Measurements from ENCODE around the gene RAPGEFL1. TPM values are rescaled to one million over a fixed set of nuclear protein-coding genes. Genes with fewer than 3 reads are reported as not detected.
"Not testable (repeated sequence)": the region's sequence is repeated elsewhere in the genome, so short reads cannot be mapped to it uniquely, and the experiment has no call there.

Gene RAPGEFL1, protein sequence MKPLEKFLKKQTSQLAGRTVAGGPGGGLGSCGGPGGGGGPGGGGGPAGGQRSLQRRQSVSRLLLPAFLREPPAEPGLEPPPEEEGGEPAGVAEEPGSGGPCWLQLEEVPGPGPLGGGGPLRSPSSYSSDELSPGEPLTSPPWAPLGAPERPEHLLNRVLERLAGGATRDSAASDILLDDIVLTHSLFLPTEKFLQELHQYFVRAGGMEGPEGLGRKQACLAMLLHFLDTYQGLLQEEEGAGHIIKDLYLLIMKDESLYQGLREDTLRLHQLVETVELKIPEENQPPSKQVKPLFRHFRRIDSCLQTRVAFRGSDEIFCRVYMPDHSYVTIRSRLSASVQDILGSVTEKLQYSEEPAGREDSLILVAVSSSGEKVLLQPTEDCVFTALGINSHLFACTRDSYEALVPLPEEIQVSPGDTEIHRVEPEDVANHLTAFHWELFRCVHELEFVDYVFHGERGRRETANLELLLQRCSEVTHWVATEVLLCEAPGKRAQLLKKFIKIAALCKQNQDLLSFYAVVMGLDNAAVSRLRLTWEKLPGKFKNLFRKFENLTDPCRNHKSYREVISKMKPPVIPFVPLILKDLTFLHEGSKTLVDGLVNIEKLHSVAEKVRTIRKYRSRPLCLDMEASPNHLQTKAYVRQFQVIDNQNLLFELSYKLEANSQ
- total RNA-seq, result 1 to 10 TPM; 4.0 to 5.1 TPM

DNA sequence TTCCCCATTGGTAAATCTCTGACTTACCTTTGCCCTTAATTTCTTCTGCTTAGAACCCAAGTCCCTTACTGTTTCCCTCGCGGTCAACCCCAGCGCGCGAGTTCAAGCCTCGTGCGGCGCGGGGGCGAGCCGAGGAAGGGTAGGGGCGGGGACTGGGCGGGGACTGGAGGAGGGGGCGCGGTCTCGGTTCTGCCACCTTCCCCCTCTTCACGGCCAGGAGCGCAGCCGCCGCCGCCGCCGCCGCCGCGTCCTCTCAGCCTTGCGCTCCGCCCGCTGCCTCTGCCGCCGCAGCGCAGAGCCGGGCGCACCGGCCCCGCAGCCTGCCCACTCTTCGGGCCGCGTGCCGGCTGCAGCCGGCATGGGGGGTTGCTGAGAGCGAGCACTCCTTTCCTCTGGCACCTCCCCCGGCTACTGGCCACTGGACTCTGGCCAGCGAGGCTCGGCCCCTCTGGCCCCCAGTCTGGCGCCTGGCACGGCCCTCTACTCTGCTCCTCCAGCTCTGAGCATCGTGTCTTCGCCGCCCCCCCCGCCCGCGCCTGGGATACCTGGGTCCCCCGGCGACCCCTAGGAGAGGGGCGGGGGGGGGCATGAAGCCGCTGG, at the start of gene RAPGEFL1:
TSS of gene RAPGEFL1 (plus strand) at position 196 of the 600 bp plus-strand sequence. CDS start at position 588, 392 bp downstream.
- Mint-ChIP-seq H3K27ac (peak within 1 kb of the TSS; percentile 60), H3K4me1 (peaks cover 8% of the 10 kb centered on the region), H3K27me3 (no peaks in the 10 kb centered on the region), H3K9me3 (no peaks in the 10 kb centered on the region), H3K36me3 (ENCODE audit: low read depth) (peaks cover 18% of the 10 kb centered on the region), H3K4me3 (peak within 1 kb of the TSS; percentile 32)
- peak; percentile 83 for DNase-seq
- POLR2A ChIA-PET, result no interaction called here
- CTCF ChIA-PET, result interaction anchor here (1.4 to 3.7 kb wide), 4 partner anchors 9 to 77 kb away, joined by 4 to 21 read pairs (median 8); partner anchors contain the start of gene NR1D1

DNA sequence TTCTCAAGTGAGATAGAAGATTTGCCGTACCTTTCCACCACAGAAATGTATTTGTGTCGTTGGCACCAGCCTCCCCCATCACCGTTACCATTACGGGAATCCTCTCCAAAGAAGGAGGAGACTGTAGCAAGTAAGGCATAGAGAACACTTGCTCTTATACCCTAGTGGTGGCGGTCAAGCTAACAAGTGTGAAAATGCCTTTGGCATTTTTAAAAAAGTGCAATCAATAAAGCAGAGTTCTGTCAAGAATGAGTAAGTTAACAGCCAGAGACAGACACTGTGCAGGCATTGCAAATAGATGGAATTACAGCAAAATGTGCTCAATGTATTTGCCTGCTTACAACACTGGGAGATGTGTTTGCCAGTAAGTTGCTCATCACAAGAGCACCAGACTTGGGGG, 47.8 kb upstream of the RAPGEFL1 start:
- Mint-ChIP-seq H3K27ac (no peak overlapping the region), H3K36me3 (ENCODE audit: low read depth) (peaks cover 76% of the 10 kb centered on the region), H3K27me3 (no peaks in the 10 kb centered on the region), H3K4me1 (peaks cover 29% of the 10 kb centered on the region), H3K9me3 (no peaks in the 10 kb centered on the region), H3K4me3 (no peak overlapping the region)
- DNase-seq, result no peak
- POLR2A ChIA-PET, result no interaction called here
- CTCF ChIA-PET, result interaction anchor here (0.9 to 1.5 kb wide), 3 partner anchors 10 to 16 kb away, joined by 3 to 5 read pairs (median 4); no protein-coding TSS in a partner anchor

DNA sequence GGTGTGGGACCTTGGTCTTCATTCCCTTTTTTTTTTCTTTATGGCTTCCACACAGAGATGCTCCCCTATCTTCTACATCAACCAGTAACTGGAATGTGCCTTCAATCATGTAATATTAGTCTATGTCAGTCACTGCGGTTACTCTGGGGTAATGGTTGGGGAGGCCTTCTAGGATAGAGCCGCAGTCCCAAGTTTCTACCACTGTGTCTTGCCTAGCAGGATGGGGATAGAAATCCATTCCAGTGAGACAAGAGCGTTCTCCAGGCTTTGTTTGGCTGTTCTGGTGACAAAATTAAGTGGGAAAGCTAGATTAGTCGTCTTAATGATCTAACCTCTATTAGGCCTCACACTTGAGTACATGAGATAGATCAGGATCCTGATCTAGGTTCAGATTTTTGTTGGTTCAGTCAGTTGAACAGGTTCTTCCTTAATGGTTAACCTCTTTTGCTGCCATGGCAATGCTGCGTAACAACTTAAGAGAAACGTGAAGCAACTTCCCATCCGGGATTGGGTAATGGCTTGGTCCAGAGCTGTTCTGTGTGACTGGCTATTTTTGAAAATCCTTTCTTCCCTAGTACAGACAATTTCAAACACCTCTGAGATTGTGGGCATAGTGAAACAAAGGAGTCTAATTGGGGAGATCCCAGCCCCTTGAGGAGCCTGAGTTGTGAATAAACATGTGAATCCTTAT, 46.8 kb upstream of the RAPGEFL1 start:
- no peak overlapping the region for H3K27ac Mint-ChIP-seq
- no peaks in the 10 kb centered on the region for H3K9me3 Mint-ChIP-seq
- ChIA-PET POLR2A (no interaction called here), CTCF (interaction anchor here (0.7 to 1.5 kb wide), 3 partner anchors 9 to 18 kb away, joined by 3 to 5 read pairs (median 3); no protein-coding TSS in a partner anchor)
- no peak for DNase-seq
- no peak overlapping the region for H3K4me3 Mint-ChIP-seq
- no peaks in the 10 kb centered on the region for H3K27me3 Mint-ChIP-seq
- H3K36me3 Mint-ChIP-seq (ENCODE audit: low read depth), result peaks cover 81% of the 10 kb centered on the region
- H3K4me1 Mint-ChIP-seq, result peaks cover 21% of the 10 kb centered on the region

DNA sequence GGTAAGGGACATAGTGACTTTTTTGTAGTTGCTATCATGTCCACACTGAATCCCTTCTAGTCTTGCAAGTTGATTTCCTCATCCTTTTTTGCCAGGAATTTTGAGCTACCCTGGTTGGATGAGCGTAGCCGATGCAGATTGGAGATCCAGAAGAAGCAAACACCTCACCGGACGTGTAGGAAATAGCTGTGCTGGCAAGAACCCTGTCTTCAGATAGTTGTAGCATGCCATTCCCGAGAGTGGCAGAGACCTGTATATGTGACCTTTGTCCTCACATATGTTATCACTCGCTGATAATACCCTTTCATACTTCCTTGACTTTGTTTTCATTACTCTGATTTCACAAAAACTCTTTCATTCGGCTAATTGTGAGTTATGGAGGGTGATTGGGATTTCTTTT, 43.1 kb upstream of the RAPGEFL1 start:
- Mint-ChIP-seq H3K27ac (no peak overlapping the region), H3K27me3 (no peaks in the 10 kb centered on the region), H3K4me3 (no peak overlapping the region), H3K4me1 (peaks cover 28% of the 10 kb centered on the region), H3K9me3 (no peaks in the 10 kb centered on the region), H3K36me3 (ENCODE audit: low read depth) (peaks cover 78% of the 10 kb centered on the region)
- POLR2A ChIA-PET, result no interaction called here
- DNase-seq, result no peak
- CTCF ChIA-PET, result interaction anchor here (0.6 to 2.7 kb wide), 4 partner anchors 10 to 34 kb away, joined by 3 to 12 read pairs (median 7); partner anchors contain the start of gene NR1D1

DNA sequence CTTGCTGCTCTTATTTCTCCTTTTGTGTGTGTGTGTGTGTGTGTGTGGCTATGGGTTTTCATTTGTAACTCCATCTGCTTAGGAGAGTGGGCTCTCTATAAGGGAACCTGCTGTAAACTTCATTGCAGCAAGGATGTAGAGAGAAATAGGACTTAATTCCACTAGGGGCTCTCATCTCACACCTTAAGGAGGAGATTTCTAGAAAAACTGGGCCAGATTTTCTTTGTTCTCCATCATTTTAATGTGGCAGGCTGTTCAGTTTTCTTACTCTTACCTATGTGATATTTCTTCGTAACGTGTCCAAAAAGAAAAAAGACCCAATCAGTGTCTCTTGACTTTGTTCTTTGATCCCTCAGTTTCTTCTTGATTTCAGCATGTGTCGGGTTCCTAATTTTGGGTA, 41.5 kb upstream of the RAPGEFL1 start:
- peak overlapping the region; percentile 7 for H3K27ac Mint-ChIP-seq
- no peak for DNase-seq
- ChIA-PET CTCF (no interaction called here), POLR2A (no interaction called here)
- H3K9me3 Mint-ChIP-seq, result no peaks in the 10 kb centered on the region
- H3K27me3 Mint-ChIP-seq, result no peaks in the 10 kb centered on the region
- H3K4me1 Mint-ChIP-seq, result peaks cover 35% of the 10 kb centered on the region
- H3K36me3 Mint-ChIP-seq (ENCODE audit: low read depth), result peaks cover 66% of the 10 kb centered on the region
- H3K4me3 Mint-ChIP-seq, result no peak overlapping the region

DNA sequence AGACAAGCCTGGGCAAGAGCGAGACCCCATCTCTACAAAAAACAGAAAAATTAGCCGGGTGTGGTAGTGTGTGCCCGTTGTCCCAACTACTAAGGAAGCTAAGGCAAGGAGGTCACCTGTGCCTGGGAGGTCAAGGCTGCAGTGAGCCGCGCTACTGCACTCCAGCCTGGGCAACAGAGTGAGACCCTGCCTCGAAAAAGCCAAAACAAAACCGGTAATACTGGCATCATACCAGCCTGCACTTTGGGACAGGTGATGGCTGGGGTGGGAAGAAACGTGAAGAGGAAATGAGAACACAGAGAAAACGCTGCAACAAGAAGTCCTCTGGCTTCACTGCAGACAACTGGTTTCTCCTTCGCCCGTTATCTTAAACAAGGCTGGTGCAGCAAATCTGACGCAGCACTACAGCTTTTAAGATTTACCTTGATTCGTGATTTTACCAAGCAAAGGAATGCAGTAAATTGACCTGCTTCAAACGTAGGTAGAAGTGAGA, 37.7 kb upstream of the RAPGEFL1 start:
- DNase-seq, result no peak
- H3K4me3 Mint-ChIP-seq, result peak overlapping the region; percentile 98
- peak overlapping the region; percentile 96 for H3K27ac Mint-ChIP-seq
- peaks cover 45% of the 10 kb centered on the region for H3K36me3 Mint-ChIP-seq (ENCODE audit: low read depth)
- CTCF ChIA-PET, result interaction anchor here (0.6 to 3.8 kb wide), 12 partner anchors 10 to 1680 kb away, joined by 3 to 15 read pairs (median 4); partner anchors contain the start of gene NR1D1
- no peaks in the 10 kb centered on the region for H3K9me3 Mint-ChIP-seq
- H3K27me3 Mint-ChIP-seq, result no peaks in the 10 kb centered on the region
- POLR2A ChIA-PET, result no interaction called here
- H3K4me1 Mint-ChIP-seq, result peaks cover 42% of the 10 kb centered on the region

DNA sequence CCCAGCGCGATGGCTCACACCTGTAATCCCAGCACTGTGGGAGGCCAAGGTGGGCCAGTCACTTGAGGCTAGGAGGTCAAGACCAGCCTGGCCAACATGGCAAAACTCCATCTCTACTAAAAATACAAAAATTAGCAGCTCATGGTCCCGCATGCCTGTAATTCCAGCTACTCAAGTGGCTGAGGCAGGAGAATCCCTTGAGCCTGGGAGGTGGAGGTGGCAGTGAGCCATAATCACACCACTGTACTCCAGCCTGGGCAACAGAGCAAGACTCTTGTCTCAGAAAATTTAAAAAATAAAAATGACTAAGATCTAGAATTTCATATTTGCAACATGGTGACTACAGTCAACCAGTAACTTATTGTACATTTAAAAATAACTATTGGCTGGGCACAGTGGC, 34.1 kb upstream of the RAPGEFL1 start:
- peaks cover 52% of the 10 kb centered on the region for H3K4me1 Mint-ChIP-seq
- DNase-seq, H3K27ac Mint-ChIP-seq, H3K9me3 Mint-ChIP-seq, POLR2A ChIA-PET, H3K27me3 Mint-ChIP-seq, H3K4me3 Mint-ChIP-seq: not testable (repeated sequence)
- peaks cover 44% of the 10 kb centered on the region for H3K36me3 Mint-ChIP-seq (ENCODE audit: low read depth)
- CTCF ChIA-PET, result interaction anchor here (0.7 to 0.9 kb wide), 3 partner anchors 9 to 116 kb away, joined by 3 to 4 read pairs (median 3); no protein-coding TSS in a partner anchor

DNA sequence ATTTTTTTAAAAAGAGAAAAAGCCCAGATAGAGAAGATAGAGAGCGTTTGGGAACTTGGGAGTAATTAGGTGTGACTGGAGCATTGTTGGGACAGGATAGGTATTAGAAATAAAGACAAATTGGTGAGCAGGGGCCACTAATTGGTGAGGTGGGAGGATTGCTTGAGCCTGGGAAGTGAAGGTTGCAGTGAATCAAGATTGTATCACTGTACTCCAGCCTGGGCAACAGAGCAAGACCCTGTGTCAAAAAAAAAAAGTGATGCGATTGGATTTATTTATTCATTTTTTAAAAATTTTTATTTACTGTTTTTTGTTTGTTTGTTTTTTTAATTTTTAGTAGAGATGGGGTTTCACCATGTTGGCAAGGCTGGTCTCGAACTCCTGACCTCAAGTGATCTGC, 31.8 kb upstream of the RAPGEFL1 start:
- no peak for DNase-seq
- Mint-ChIP-seq H3K27me3 (no peaks in the 10 kb centered on the region), H3K4me1 (peaks cover 54% of the 10 kb centered on the region), H3K9me3 (no peaks in the 10 kb centered on the region), H3K27ac (no peak overlapping the region), H3K36me3 (ENCODE audit: low read depth) (peaks cover 60% of the 10 kb centered on the region), H3K4me3 (no peak overlapping the region)
- ChIA-PET CTCF (no interaction called here), POLR2A (no interaction called here)

DNA sequence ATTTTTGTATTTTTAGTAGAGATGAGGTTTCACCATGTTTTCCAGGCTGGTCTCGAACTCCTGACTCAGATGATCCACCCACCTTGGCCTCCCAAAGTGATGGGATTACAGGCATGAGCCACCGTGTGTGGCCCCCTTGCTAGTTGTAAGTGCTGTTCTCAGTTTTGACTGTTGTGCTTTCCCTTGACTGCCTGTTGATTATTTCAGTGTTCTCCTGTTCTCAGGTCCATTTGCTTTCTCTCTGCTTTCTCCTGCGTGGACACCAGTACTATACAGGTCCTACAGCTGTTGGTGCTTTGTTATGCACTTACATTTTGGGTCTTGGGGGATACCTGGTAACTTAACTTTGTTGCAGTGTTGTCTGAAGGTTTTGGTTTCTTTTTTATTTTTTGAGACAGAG, 28.7 kb upstream of the RAPGEFL1 start:
- ChIA-PET POLR2A (interaction anchor here (0.6 kb wide), 1 partner anchor 57 kb away, joined by 4 read pairs; no protein-coding TSS in a partner anchor), CTCF (interaction anchor here (0.6 to 1.0 kb wide), 4 partner anchors 9 to 86 kb away, joined by 3 to 4 read pairs (median 3); no protein-coding TSS in a partner anchor)
- Mint-ChIP-seq H3K36me3 (ENCODE audit: low read depth) (peaks cover 58% of the 10 kb centered on the region), H3K9me3 (no peaks in the 10 kb centered on the region), H3K4me3 (no peak overlapping the region), H3K4me1 (peaks cover 45% of the 10 kb centered on the region), H3K27me3 (no peaks in the 10 kb centered on the region), H3K27ac (no peak overlapping the region)
- no peak for DNase-seq

DNA sequence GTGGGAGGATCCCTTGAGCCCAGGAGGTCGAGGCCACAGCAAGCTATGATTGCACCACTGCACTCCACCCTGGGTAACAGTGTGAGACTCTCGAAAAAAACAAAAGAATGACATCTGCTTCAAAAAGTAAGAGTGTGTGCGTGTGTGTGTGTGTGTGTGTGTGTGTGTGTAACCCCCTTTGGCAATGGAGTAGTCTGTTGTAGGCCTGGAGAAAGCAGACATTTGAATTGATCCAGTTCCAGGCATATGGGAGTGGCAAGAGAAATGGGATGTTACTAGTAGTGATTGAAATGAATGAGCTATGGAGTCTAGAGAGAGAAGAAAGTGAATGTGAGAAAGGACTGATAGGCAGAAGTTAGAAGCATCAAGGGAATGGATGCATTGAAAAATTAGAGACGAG, 27.0 kb upstream of the RAPGEFL1 start:
- no peak overlapping the region for H3K27ac Mint-ChIP-seq
- no peaks in the 10 kb centered on the region for H3K27me3 Mint-ChIP-seq
- H3K4me1 Mint-ChIP-seq, result peaks cover 46% of the 10 kb centered on the region
- no peak for DNase-seq
- H3K4me3 Mint-ChIP-seq, result no peak overlapping the region
- ChIA-PET CTCF (interaction anchor here (1.0 to 1.5 kb wide), 3 partner anchors 16 to 36 kb away, joined by 3 read pairs; no protein-coding TSS in a partner anchor), POLR2A (no interaction called here)
- H3K36me3 Mint-ChIP-seq (ENCODE audit: low read depth), result peaks cover 69% of the 10 kb centered on the region
- H3K9me3 Mint-ChIP-seq, result no peaks in the 10 kb centered on the region

DNA sequence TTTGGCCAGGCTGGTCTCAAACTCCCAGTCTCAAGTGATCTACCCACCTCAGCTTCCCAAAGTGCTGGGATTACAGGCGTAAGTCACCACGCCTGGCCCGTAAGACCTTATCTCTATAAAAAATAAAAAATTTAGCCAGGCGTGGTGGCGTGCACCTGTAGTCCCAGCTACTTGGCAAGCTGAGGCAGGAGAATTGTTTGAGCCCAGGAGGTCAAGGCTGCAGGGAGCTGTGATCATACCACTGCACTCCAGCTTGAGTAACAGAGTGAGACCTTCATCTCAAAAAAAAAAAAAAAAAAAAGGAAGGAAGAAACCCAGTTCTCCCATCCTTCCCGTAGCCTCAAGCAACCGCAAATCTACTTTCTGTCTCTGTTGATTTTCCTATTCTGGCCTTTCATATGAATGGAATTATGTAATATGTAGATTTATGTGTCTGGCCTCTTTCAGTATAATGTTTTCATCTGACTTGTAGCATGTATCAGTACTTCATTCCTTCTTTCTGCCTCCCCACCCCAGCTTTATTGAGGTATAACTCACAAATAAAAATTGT, 25.8 kb upstream of the RAPGEFL1 start:
- ChIA-PET CTCF (interaction anchor here (0.5 to 3.4 kb wide), 8 partner anchors 9 to 294 kb away, joined by 3 to 28 read pairs (median 4); no protein-coding TSS in a partner anchor), POLR2A (interaction anchor here (0.7 kb wide), 1 partner anchor 11 kb away, joined by 4 read pairs; the partner anchor contains the start of gene CASC3)
- H3K4me3 Mint-ChIP-seq, result no peak overlapping the region
- no peaks in the 10 kb centered on the region for H3K9me3 Mint-ChIP-seq
- H3K4me1 Mint-ChIP-seq, result peaks cover 45% of the 10 kb centered on the region
- no peaks in the 10 kb centered on the region for H3K27me3 Mint-ChIP-seq
- DNase-seq, result no peak
- no peak overlapping the region for H3K27ac Mint-ChIP-seq
- peaks cover 72% of the 10 kb centered on the region for H3K36me3 Mint-ChIP-seq (ENCODE audit: low read depth)
